ENCODE data around the gene FAM149B1.

Gene FAM149B1

GRCh38 chr10:73246322-73246645 is 78.4 kb downstream of the FAM149B1 start:
- Histone ChIP-seq H3K79me2 (ENCODE audit: insufficient read depth, low read length) (peaks cover 54% of the 10 kb centered on the region), H2AFZ (ENCODE audit: low read depth, low read length, severe bottlenecking) (no peak overlapping the region), H3F3A (ENCODE audit: insufficient read depth) (peaks cover 30% of the 10 kb centered on the region), H3K9me2 (replicated peaks; ENCODE audit: insufficient read depth, low read length) (no peaks in the 10 kb centered on the region), H4K20me1 (ENCODE audit: low read depth, low read length) (peaks cover 8% of the 10 kb centered on the region; the same call in 1 of the 2 replicates), H3K4me2 (ENCODE audit: low read depth, low read length, poor library complexity, severe bottlenecking) (peak overlapping the region; percentile 91), H3K9me3 (ENCODE audit: insufficient read depth, low read length) (no peaks in the 10 kb centered on the region), H3K27ac (ENCODE audit: low read depth, low read length) (peak overlapping the region; percentile 88), H3K27me3 (ENCODE audit: low read length) (no peaks in the 10 kb centered on the region), H3K36me3 (ENCODE audit: low read length) (peaks cover 40% of the 10 kb centered on the region), H3K4me3 (ENCODE audit: insufficient read depth, low read length, poor library complexity, severe bottlenecking) (peak overlapping the region; percentile 90), H3K9ac (ENCODE audit: low read length) (peak overlapping the region; percentile 86)
- TF ChIP-seq EZH2phosphoT487 (conservative IDR thresholded peaks at IDR 0.05; ENCODE audit: low read length) (no peak), CTCF (IDR thresholded peaks at IDR 0.05; ENCODE audit: insufficient read depth, low read length, poor library complexity, severe bottlenecking) (no peak)

GRCh38 chr10:73246646-73247508 is 79.0 kb downstream of the FAM149B1 start, which contains the start of gene DNAJC9:
DNAJC9 (minus strand) TSS chr10:73247255; CDS start chr10:73247189, 66 bp downstream.
- no peaks in the 10 kb centered on the region for H3K9me2 ChIP-seq (replicated peaks; ENCODE audit: insufficient read depth, low read length)
- H3K36me3 ChIP-seq (ENCODE audit: low read length): peaks cover 34% of the 10 kb centered on the region
- peaks cover 8% of the 10 kb centered on the region; the same call in 1 of the 2 replicates for H4K20me1 ChIP-seq (ENCODE audit: low read depth, low read length)
- peak within 1 kb of the TSS; percentile 90 for H3K4me3 ChIP-seq (ENCODE audit: insufficient read depth, low read length, poor library complexity, severe bottlenecking)
- H3K9me3 ChIP-seq (ENCODE audit: insufficient read depth, low read length): no peaks in the 10 kb centered on the region
- H3K4me2 ChIP-seq (ENCODE audit: low read depth, low read length, poor library complexity, severe bottlenecking): peak within 1 kb of the TSS; percentile 93
- H3F3A ChIP-seq (ENCODE audit: insufficient read depth): peaks cover 30% of the 10 kb centered on the region
- peak within 1 kb of the TSS; percentile 86 for H3K9ac ChIP-seq (ENCODE audit: low read length)
- H3K27me3 ChIP-seq (ENCODE audit: low read length): no peaks in the 10 kb centered on the region
- TF ChIP-seq EZH2phosphoT487 (conservative IDR thresholded peaks at IDR 0.05; ENCODE audit: low read length) (no peak), CTCF (IDR thresholded peaks at IDR 0.05; ENCODE audit: insufficient read depth, low read length, poor library complexity, severe bottlenecking) (no peak)
- H2AFZ ChIP-seq (ENCODE audit: low read depth, low read length, severe bottlenecking): peak within 1 kb of the TSS; percentile 6
- peak within 1 kb of the TSS; percentile 88 for H3K27ac ChIP-seq (ENCODE audit: low read depth, low read length)
- H3K79me2 ChIP-seq (ENCODE audit: insufficient read depth, low read length): peaks cover 60% of the 10 kb centered on the region

DNA sequence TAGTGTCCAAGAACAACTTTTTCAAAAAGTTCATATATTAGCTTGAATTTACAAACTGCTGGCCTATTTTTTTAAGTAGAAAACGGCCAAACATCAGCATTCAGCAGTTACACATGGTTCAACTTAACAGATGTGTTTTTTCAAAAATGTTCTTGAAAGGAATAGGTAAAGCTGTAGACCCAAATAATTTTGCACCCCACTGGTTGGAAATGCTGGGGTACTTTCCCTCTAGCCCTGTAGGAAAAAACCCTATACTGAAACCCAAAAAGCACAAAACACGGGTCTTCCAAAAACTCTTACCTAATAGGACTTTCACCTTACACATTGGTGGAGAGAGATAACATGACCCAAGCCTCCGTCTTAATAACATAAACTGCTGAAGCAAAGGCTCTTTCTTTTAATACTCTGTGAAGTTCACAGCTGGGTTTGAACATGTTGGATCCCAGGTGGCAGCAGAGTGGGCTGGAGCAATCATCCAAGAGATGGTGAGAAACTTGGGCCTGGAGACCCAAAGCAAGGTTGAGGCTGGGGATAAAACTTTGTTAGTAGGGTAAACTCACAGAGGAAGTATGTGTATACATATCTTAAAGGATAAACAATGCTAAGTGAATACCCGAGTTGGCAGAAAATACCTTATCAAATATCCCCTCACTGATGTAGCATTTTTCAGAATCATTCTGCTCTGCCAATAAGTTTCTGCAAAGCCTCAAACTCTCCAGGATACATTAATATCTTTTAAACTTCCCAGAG is 79.8 kb downstream of the FAM149B1 start:
- H3K9ac ChIP-seq (ENCODE audit: low read length): peak overlapping the region; percentile 86
- peaks cover 8% of the 10 kb centered on the region; the same call in 1 of the 2 replicates for H4K20me1 ChIP-seq (ENCODE audit: low read depth, low read length)
- peaks cover 67% of the 10 kb centered on the region for H3K79me2 ChIP-seq (ENCODE audit: insufficient read depth, low read length)
- peak overlapping the region; percentile 93 for H3K4me2 ChIP-seq (ENCODE audit: low read depth, low read length, poor library complexity, severe bottlenecking)
- H3K4me3 ChIP-seq (ENCODE audit: insufficient read depth, low read length, poor library complexity, severe bottlenecking): peak overlapping the region; percentile 90
- H3K36me3 ChIP-seq (ENCODE audit: low read length): peaks cover 28% of the 10 kb centered on the region
- peaks cover 30% of the 10 kb centered on the region for H3F3A ChIP-seq (ENCODE audit: insufficient read depth)
- TF ChIP-seq EZH2phosphoT487 (conservative IDR thresholded peaks at IDR 0.05; ENCODE audit: low read length): no peak
- TF ChIP-seq CTCF (IDR thresholded peaks at IDR 0.05; ENCODE audit: insufficient read depth, low read length, poor library complexity, severe bottlenecking): no peak
- no peaks in the 10 kb centered on the region for H3K27me3 ChIP-seq (ENCODE audit: low read length)
- no peaks in the 10 kb centered on the region for H3K9me2 ChIP-seq (replicated peaks; ENCODE audit: insufficient read depth, low read length)
- H3K9me3 ChIP-seq (ENCODE audit: insufficient read depth, low read length): no peaks in the 10 kb centered on the region
- H2AFZ ChIP-seq (ENCODE audit: low read depth, low read length, severe bottlenecking): no peak overlapping the region
- H3K27ac ChIP-seq (ENCODE audit: low read depth, low read length): peak overlapping the region; percentile 88
